Stimulated activated CD4-positive, alpha-beta T cell treated with anti-CD3 and anti-CD28 coated beads, TNF-alpha, amount 100 ng/mL, for 24 hours (primary cell): ENCODE measurements around the gene JARID2.
"Not testable (repeated sequence)": the region's sequence is repeated elsewhere in the genome, so short reads cannot be mapped to it uniquely, and the experiment has no call there.

Source experiments
- DNase-seq, 3 experiments: peaks; one replicate each; pipeline ENCODE4 v3.0.0-alpha.2; 2020; ENCODE audit warnings: low read depth in 3 of 3

JARID2 gene

GRCh38 chr6:15309611-15310283, 63.9 kb downstream of the JARID2 start:
- DNase-seq = no peak

- DNase-seq = no peak
These were observed 64.8 kb downstream of the JARID2 start for GRCh38 chr6:15310680-15311079.

- DNase-seq = no peak
These were observed 66.6 kb downstream of the JARID2 start for GRCh38 chr6:15312500-15312899.

- DNase-seq = no peak
These were observed 67.5 kb downstream of the JARID2 start for GRCh38 chr6:15313367-15313766.

GRCh38 chr6:15316754-15317153, 70.9 kb downstream of the JARID2 start:
- no peak for DNase-seq

- DNase-seq = no peak
These were observed 71.4 kb downstream of the JARID2 start for GRCh38 chr6:15317251-15317650.

GRCh38 chr6:15317934-15318902, 72.3 kb downstream of the JARID2 start:
- DNase-seq = no peak

- no peak for DNase-seq
These were observed 73.8 kb downstream of the JARID2 start for GRCh38 chr6:15319677-15320076.

- no peak for DNase-seq
These were observed 74.8 kb downstream of the JARID2 start for GRCh38 chr6:15320693-15321092.

GRCh38 chr6:15322184-15322583, 76.3 kb downstream of the JARID2 start:
- DNase-seq = no peak

- DNase-seq = no peak
These were observed 77.1 kb downstream of the JARID2 start for GRCh38 chr6:15322781-15323536.

- not testable (repeated sequence) for DNase-seq
These were observed 77.7 kb downstream of the JARID2 start for GRCh38 chr6:15323611-15324010.

- no peak for DNase-seq
These were observed 78.6 kb downstream of the JARID2 start for GRCh38 chr6:15324427-15324985.

GRCh38 chr6:15325540-15325955, 79.7 kb downstream of the JARID2 start:
- DNase-seq = no peak

- no peak for DNase-seq
These were observed 80.3 kb downstream of the JARID2 start for GRCh38 chr6:15326067-15326614.

GRCh38 chr6:15327271-15327670, 81.4 kb downstream of the JARID2 start:
- DNase-seq = peak in 2 of 3 experiments; percentile 10 to 25

- no peak for DNase-seq
These were observed 83.4 kb downstream of the JARID2 start for GRCh38 chr6:15329197-15329671.

GRCh38 chr6:15330174-15330944, 84.5 kb downstream of the JARID2 start:
- DNase-seq = no peak

- DNase-seq = no peak
These were observed 85.3 kb downstream of the JARID2 start for GRCh38 chr6:15331143-15331542.

- DNase-seq = no peak
These were observed 85.9 kb downstream of the JARID2 start for GRCh38 chr6:15331629-15332251.
